HFFc6 (cell line): Measurements from ENCODE around the gene ANKRD55. TPM values are rescaled to one million over a fixed set of nuclear protein-coding genes. Genes with fewer than 3 reads are reported as not detected.

Experiments used
- DNase-seq: peaks from one replicate; pipeline ENCODE4 v3.0.0-alpha.2; 2018
- H3K27ac Mint-ChIP-seq: 2 replicates; pipeline ENCODE4 v1.8.0; 2020; ENCODE audit warnings: mild to moderate bottlenecking, mixed read lengths
- H3K27me3 Mint-ChIP-seq: 2 replicates; pipeline ENCODE4 v1.8.0; 2021; ENCODE audit warnings: mild to moderate bottlenecking, moderate library complexity, mixed read lengths; ENCODE audit not compliant: insufficient read depth
- H3K36me3 Mint-ChIP-seq: 2 replicates; pipeline ENCODE4 v1.8.0; 2021; ENCODE audit warnings: low read depth, mixed read lengths
- H3K4me1 Mint-ChIP-seq: 2 replicates; pipeline ENCODE4 v1.8.0; 2020; ENCODE audit warnings: low read depth, mixed read lengths
- H3K4me3 Mint-ChIP-seq: 2 replicates; pipeline ENCODE4 v1.8.0; 2020; ENCODE audit warnings: mild to moderate bottlenecking, moderate library complexity, mixed read lengths
- H3K9me3 Mint-ChIP-seq: 2 replicates; pipeline ENCODE4 v1.8.0; 2020; ENCODE audit warnings: mild to moderate bottlenecking, mixed read lengths
- total RNA-seq, 6 experiments: library from RNA; stranded (reverse); fragmentation: NEBNext Ultra II Directional; extraction: Animal tissue kit (Norgen Biotek cat#: 25700); gene quantifications; 2 replicates in 1 of 6; 3 replicates in 5 of 6; pipeline ENCODE4 v1.2.3, GENCODE V29; 2021
- TF ChIP-seq, protein P1 (sequence below): fragments of 200-600 bp; sonication (generic); IDR thresholded peaks from 2 replicates; pipeline ENCODE4 v1.5.0; 2021; ENCODE audit warnings: antibody characterized with exemption, mild to moderate bottlenecking

Gene ANKRD55
- total RNA-seq, 6 experiments from 2014 or later, result not detected

DNA sequence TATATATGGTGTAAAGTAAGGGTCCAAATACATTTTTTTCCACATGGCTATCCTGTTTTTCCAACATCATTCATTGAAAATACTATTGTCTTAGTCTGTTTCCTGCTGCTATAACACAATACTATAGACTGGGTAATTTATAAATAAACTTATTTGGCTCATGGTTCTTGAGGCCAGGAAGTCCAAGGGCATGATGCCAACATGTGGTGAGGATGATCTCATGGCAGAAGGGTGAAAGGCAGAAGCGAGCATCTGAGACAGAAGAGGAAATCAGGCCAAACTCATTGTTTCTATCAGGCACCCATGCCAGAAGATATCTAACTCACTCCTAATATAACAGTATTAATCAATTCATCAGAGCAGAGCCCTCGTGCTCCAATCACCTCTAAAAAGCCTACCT, 42.6 kb downstream of the ANKRD55 start:
- no peaks in the 10 kb centered on the region for H3K9me3 Mint-ChIP-seq
- TF ChIP-seq, protein P1, sequence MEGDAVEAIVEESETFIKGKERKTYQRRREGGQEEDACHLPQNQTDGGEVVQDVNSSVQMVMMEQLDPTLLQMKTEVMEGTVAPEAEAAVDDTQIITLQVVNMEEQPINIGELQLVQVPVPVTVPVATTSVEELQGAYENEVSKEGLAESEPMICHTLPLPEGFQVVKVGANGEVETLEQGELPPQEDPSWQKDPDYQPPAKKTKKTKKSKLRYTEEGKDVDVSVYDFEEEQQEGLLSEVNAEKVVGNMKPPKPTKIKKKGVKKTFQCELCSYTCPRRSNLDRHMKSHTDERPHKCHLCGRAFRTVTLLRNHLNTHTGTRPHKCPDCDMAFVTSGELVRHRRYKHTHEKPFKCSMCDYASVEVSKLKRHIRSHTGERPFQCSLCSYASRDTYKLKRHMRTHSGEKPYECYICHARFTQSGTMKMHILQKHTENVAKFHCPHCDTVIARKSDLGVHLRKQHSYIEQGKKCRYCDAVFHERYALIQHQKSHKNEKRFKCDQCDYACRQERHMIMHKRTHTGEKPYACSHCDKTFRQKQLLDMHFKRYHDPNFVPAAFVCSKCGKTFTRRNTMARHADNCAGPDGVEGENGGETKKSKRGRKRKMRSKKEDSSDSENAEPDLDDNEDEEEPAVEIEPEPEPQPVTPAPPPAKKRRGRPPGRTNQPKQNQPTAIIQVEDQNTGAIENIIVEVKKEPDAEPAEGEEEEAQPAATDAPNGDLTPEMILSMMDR, result no peak
- H3K27ac Mint-ChIP-seq, result peak overlapping the region; percentile 29; the same call in 1 of the 2 replicates
- H3K36me3 Mint-ChIP-seq, result no peaks in the 10 kb centered on the region; the same call in 1 of the 2 replicates
- H3K4me1 Mint-ChIP-seq, result peaks cover 18% of the 10 kb centered on the region
- peaks cover 2% of the 10 kb centered on the region for H3K27me3 Mint-ChIP-seq
- peak; percentile 73 for DNase-seq
- no peak overlapping the region for H3K4me3 Mint-ChIP-seq

GRCh38 chr5:56185768-56186311, 47.3 kb downstream of the ANKRD55 start:
- Mint-ChIP-seq H3K4me3 (no peak overlapping the region), H3K36me3 (no peaks in the 10 kb centered on the region; the same call in 1 of the 2 replicates), H3K9me3 (no peaks in the 10 kb centered on the region), H3K4me1 (peaks cover 32% of the 10 kb centered on the region), H3K27ac (no peak overlapping the region), H3K27me3 (peaks cover 2% of the 10 kb centered on the region)
- TF ChIP-seq, protein P1, result no peak
- no peak for DNase-seq

DNA sequence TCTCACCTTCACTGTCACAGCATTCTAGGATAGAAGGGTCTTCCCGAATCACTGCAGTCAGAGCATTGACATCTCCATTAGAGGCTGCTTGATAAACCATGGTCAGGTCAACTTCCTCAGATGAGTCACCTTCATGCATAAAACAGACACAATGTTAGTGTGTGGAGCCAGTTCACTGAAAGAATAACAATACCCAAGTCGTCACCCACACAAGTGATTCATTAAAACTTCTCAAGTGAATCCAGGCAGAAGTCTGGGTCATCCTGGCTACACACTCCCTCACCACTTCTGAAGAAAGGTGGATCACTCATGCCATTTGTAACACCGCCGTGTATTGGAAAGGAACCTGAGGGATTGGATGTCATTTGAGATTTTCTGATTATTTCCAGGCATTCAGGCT, 49.6 kb downstream of the ANKRD55 start:
- Mint-ChIP-seq H3K4me3 (no peak overlapping the region), H3K27me3 (peaks cover 2% of the 10 kb centered on the region), H3K9me3 (no peaks in the 10 kb centered on the region), H3K27ac (no peak overlapping the region), H3K4me1 (peaks cover 23% of the 10 kb centered on the region), H3K36me3 (no peaks in the 10 kb centered on the region; the same call in 1 of the 2 replicates)
- DNase-seq, result peak; percentile 95
- TF ChIP-seq, protein P1, result no peak

DNA sequence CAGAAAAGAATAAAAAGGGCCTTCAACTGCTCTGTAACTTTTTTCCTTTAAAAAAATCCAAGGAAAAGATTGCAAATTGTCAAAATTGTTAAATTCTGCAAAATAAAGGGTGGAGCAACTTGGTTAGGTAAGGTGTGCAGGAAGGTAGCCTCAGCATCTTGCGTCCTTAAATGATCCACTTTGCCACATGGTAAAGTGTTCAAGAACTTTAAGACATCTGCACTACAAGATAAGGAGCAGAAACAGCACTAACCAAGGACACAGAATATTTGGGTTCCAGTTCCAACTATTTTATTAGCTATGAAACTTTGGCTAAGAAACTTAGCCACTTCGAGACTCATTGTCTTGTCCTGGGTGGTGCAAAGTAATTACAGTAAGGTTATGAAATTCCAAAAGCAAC, 53.7 kb downstream of the ANKRD55 start:
- peaks cover 52% of the 10 kb centered on the region for H3K4me1 Mint-ChIP-seq
- TF ChIP-seq, protein P1, result no peak
- no peak overlapping the region for H3K4me3 Mint-ChIP-seq
- no peak for DNase-seq
- H3K27ac Mint-ChIP-seq, result no peak overlapping the region
- no peaks in the 10 kb centered on the region for H3K27me3 Mint-ChIP-seq
- no peaks in the 10 kb centered on the region for H3K9me3 Mint-ChIP-seq
- H3K36me3 Mint-ChIP-seq, result no peaks in the 10 kb centered on the region

DNA sequence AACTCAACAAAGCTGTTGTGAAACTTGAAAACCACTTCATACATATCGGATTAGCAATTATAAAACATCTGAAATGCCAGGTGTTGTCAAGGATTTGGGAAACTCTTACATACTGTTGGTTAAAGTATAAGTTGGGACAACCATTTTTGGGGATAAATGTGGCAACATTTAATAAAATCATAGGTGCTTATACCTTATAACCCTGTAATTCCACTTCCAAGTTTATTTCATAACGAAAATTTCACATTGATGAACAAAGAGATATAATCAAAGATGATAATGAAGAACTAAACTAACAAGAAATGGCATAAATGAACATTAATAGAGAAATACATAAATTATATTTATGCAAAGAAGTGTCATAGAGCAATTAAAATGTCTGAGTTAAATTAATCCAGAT, 54.3 kb downstream of the ANKRD55 start:
- H3K36me3 Mint-ChIP-seq, result no peaks in the 10 kb centered on the region
- H3K27ac Mint-ChIP-seq, result no peak overlapping the region
- H3K27me3 Mint-ChIP-seq, result no peaks in the 10 kb centered on the region
- H3K9me3 Mint-ChIP-seq, result no peaks in the 10 kb centered on the region
- no peak overlapping the region for H3K4me3 Mint-ChIP-seq
- TF ChIP-seq, protein P1, result no peak
- H3K4me1 Mint-ChIP-seq, result peaks cover 46% of the 10 kb centered on the region
- no peak for DNase-seq
